ENCODE measurements around the gene PTDSS2. TPM values are rescaled to one million over a fixed set of nuclear protein-coding genes. Genes with fewer than 3 reads are reported as not detected.
A peak's percentile ranks its signal among the peaks of the same experiment; 100 is the strongest.

PTDSS2 gene
- total and polyA plus RNA-seq, 2 of the 4 experiments (the other 2 are of a cell fraction): 23.5 to 26.6 TPM

DNA sequence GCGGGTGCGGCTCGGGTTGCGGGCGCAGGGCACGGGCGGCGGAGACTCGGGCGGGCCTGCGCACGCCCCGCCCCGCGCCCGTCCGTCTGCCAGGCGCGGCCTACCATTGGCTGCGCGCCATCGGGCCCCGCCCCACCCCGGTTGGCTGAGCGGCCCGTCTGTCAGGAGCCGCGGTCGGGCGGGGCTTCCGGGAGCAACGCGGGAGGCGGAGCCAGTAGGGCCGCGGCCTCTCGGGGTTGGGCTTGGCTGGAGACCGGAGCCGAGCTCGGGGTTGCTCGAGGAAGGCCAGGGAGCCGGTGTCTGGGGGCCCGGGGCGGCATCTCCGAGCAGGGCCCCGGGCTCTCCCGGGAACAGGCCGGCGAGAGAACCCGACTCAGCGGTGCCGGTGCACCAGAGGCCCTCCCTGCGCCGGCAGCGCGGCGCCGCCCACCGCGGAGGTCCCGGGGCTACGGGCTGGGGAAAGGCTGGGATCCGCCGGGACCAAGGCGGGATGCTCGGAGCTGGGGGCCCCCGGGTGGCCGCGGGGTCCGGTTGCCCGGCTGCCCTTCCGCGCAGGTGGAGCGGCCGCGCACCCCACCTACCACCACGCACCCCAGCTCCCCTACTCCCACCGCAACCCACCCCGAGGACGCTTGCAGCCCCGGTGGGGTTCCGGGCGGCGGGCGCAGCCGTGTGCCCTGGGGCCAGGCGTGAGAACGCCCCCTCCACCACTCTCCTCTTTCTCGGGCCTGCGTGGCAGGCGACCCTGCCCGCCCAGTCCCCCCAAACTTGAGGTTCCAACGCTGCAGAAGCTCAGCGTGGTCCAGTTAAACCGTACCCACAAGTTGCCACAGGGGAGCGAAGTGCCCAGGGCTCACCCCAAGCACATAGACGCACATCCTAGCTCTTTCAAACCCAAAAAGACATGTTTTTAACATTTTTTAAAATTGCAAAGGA is 85.7 kb downstream of the PTDSS2 start, which contains the start of gene HRAS (continued):
- TF ChIP-seq FOS (IDR thresholded peaks at IDR 0.05; ENCODE audit: low read depth, low read length) (0 out of 2 replicates have a peak, but pooled peaks have one; percentile 36), MAZ (IDR thresholded peaks at IDR 0.05; ENCODE audit: borderline replicate concordance, low read depth, low read length) (peak; percentile 94), BHLHE40 (IDR thresholded peaks at IDR 0.05; ENCODE audit: low read depth, low read length) (peak; percentile 45; the same call in 1 of the 2 replicates)
